HG02840 (cell line): ENCODE results near the gene PPM1M.
A peak's percentile ranks its signal among the peaks of the same experiment; 100 is the strongest.

Experiments used
- ATAC-seq: cut with Tn5 transposase; IDR thresholded peaks from one replicate; pipeline ENCODE4 v1.9.1; 2021; ENCODE audit warnings: mild to moderate bottlenecking, moderate library complexity, moderate number of reproducible peaks; ENCODE audit not compliant: unreplicated experiment, low FRiP score

Gene PPM1M

GRCh38 chr3:52243791-52244628 is 1.5 kb upstream of the PPM1M start:
- ATAC-seq: no peak

GRCh38 chr3:52246264-52246620 is 683 bp downstream of the PPM1M start:
- no peak for ATAC-seq

- no peak for ATAC-seq
Observed at GRCh38 chr3:52246728-52247408, 1.3 kb downstream of the PPM1M start.

- ATAC-seq: no peak
Observed at GRCh38 chr3:52247409-52248164, 2.0 kb downstream of the PPM1M start.

GRCh38 chr3:52248165-52248541 is 2.6 kb downstream of the PPM1M start:
- no peak for ATAC-seq

- ATAC-seq: no peak
Observed at GRCh38 chr3:52248816-52249547, 3.4 kb downstream of the PPM1M start.

- no peak for ATAC-seq
Observed at GRCh38 chr3:52249683-52250082, 4.1 kb downstream of the PPM1M start.

- ATAC-seq: no peak
Observed at GRCh38 chr3:52250122-52250521, 4.6 kb downstream of the PPM1M start.

- ATAC-seq: peak; percentile 76
Observed at GRCh38 chr3:52253314-52254304, 8.1 kb downstream of the PPM1M start.

- ATAC-seq: no peak
Observed at GRCh38 chr3:52254608-52255007, 9.0 kb downstream of the PPM1M start.

GRCh38 chr3:52256159-52256558 is 10.6 kb downstream of the PPM1M start:
- no peak for ATAC-seq

GRCh38 chr3:52256622-52257021 is 11.1 kb downstream of the PPM1M start:
- ATAC-seq: no peak

GRCh38 chr3:52257911-52258310 is 12.4 kb downstream of the PPM1M start:
- ATAC-seq: no peak

- ATAC-seq: no peak
Observed at GRCh38 chr3:52259035-52259434, 13.5 kb downstream of the PPM1M start.

- ATAC-seq: no peak
Observed at GRCh38 chr3:52259448-52259847, 13.9 kb downstream of the PPM1M start.

GRCh38 chr3:52262447-52262846 is 16.9 kb downstream of the PPM1M start:
- ATAC-seq: no peak

- ATAC-seq: no peak
Observed at GRCh38 chr3:52265387-52265786, 19.8 kb downstream of the PPM1M start.

- no peak for ATAC-seq
Observed at GRCh38 chr3:52268036-52268435, 22.5 kb downstream of the PPM1M start.

- ATAC-seq: no peak
Observed at GRCh38 chr3:52269776-52270175, 24.2 kb downstream of the PPM1M start.
